ENCODE data around the gene GGT5.

GGT5 gene

GRCh38 chr22:24186892-24187670 is 57.8 kb downstream of the GGT5 start:
- TF ChIP-seq FOXP2 (optimal IDR thresholded peaks at IDR 0.05; ENCODE audit: borderline replicate concordance, extremely low read depth, extremely low read length, insufficient read depth), result no peak
- no peak for TF ChIP-seq SIN3A (IDR thresholded peaks at IDR 0.05; ENCODE audit: borderline replicate concordance, insufficient read depth, low read length)
- TF ChIP-seq POLR2AphosphoS5 (IDR thresholded peaks at IDR 0.05; ENCODE audit: low read depth, low read length), result no peak
- TF ChIP-seq, protein P1, sequence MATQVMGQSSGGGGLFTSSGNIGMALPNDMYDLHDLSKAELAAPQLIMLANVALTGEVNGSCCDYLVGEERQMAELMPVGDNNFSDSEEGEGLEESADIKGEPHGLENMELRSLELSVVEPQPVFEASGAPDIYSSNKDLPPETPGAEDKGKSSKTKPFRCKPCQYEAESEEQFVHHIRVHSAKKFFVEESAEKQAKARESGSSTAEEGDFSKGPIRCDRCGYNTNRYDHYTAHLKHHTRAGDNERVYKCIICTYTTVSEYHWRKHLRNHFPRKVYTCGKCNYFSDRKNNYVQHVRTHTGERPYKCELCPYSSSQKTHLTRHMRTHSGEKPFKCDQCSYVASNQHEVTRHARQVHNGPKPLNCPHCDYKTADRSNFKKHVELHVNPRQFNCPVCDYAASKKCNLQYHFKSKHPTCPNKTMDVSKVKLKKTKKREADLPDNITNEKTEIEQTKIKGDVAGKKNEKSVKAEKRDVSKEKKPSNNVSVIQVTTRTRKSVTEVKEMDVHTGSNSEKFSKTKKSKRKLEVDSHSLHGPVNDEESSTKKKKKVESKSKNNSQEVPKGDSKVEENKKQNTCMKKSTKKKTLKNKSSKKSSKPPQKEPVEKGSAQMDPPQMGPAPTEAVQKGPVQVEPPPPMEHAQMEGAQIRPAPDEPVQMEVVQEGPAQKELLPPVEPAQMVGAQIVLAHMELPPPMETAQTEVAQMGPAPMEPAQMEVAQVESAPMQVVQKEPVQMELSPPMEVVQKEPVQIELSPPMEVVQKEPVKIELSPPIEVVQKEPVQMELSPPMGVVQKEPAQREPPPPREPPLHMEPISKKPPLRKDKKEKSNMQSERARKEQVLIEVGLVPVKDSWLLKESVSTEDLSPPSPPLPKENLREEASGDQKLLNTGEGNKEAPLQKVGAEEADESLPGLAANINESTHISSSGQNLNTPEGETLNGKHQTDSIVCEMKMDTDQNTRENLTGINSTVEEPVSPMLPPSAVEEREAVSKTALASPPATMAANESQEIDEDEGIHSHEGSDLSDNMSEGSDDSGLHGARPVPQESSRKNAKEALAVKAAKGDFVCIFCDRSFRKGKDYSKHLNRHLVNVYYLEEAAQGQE (IDR thresholded peaks at IDR 0.05; ENCODE audit: insufficient read depth in 1 of 2, low read depth in 2 of 2, low read length in 2 of 2), result no peak
- TF ChIP-seq TAF1 (IDR thresholded peaks at IDR 0.05; ENCODE audit: borderline replicate concordance, insufficient read depth, low read length), result no peak

DNA sequence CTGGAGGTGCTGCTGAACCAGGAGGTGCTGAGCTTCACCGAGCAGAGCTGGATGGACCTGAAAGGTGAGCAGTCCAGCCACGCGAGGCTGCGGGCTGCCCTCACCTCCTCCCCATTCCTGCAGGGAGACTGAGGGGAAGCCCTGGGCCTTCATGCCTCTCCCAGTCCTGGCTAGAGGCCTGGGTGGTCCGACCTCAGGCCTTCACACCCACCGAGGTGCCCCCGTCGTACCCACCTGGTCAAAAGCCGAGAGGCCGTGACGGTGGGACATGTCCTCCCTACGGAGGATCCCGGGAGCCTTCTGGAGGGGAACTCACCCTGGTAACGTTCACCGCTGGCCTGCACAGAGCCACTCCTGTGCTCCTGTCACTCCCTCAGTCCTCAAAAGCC is 58.5 kb downstream of the GGT5 start:
- TF ChIP-seq SIN3A (IDR thresholded peaks at IDR 0.05; ENCODE audit: borderline replicate concordance, insufficient read depth, low read length) (no peak), FOXP2 (optimal IDR thresholded peaks at IDR 0.05; ENCODE audit: borderline replicate concordance, extremely low read depth, extremely low read length, insufficient read depth) (no peak), TAF1 (IDR thresholded peaks at IDR 0.05; ENCODE audit: borderline replicate concordance, insufficient read depth, low read length) (no peak), POLR2AphosphoS5 (IDR thresholded peaks at IDR 0.05; ENCODE audit: low read depth, low read length) (no peak)
- TF ChIP-seq, protein P1 (IDR thresholded peaks at IDR 0.05; ENCODE audit: insufficient read depth in 1 of 2, low read depth in 2 of 2, low read length in 2 of 2), result no peak

DNA sequence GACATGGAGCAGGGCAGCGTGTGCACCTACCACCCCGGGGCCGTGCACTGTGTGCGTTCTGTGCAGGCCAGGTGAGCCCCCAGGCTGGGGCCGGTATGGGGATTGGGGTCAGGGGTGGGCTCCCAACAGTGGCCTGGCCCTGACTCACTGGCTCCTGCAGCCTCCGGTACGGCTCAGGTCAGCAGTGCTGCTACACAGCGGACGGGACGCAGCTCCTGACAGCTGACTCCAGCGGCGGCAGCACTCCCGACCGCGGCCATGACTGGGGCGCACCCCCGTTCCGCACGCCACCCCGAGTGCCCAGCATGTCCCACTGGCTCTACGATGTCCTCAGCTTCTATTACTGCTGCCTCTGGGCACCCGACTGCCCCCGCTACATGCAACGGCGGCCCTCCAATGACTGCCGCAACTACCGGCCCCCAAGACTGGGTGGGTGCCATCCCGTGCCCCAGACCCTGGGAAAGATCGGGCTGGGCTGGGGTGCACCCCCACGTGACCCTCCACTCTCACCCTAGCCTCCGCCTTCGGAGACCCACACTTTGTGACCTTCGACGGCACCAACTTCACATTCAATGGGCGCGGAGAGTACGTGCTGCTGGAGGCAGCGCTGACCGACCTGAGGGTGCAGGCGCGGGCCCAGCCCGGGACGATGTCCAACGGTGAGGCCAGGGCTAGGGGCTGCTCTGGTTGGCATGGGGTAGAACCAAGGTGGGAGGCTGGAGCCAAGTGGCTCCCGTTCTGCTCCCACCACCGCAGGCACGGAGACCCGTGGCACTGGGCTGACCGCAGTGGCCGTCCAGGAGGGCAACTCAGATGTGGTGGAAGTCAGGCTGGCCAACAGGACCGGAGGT is 59.2 kb downstream of the GGT5 start:
- TF ChIP-seq, protein P1 (IDR thresholded peaks at IDR 0.05; ENCODE audit: insufficient read depth in 1 of 2, low read depth in 2 of 2, low read length in 2 of 2), result no peak
- no peak for TF ChIP-seq POLR2AphosphoS5 (IDR thresholded peaks at IDR 0.05; ENCODE audit: low read depth, low read length)
- TF ChIP-seq SIN3A (IDR thresholded peaks at IDR 0.05; ENCODE audit: borderline replicate concordance, insufficient read depth, low read length), result no peak
- no peak for TF ChIP-seq TAF1 (IDR thresholded peaks at IDR 0.05; ENCODE audit: borderline replicate concordance, insufficient read depth, low read length)
- no peak for TF ChIP-seq FOXP2 (optimal IDR thresholded peaks at IDR 0.05; ENCODE audit: borderline replicate concordance, extremely low read depth, extremely low read length, insufficient read depth)

DNA sequence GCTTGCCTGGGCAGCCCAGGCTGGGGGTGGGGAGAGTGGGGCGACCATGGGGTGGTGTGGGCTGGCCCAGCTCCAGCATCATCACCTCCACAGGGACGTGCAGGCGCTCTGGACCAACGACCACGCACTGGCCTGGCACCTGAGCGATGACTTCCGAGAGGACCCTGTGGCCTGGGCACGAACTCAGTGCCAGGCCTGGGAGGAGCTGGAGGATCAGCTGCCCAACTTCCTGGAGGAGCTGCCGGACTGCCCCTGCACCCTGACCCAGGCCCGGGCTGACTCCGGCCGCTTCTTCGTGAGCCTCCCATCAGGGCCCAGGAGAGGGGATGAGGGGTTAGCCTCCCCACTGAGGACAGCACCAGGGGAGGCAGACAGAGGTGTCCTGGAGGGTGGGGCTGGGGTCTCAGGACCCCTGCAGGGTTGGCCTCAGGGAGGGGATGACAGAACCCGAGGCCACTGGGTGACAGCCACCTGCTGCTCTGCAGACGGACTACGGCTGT is 59.8 kb downstream of the GGT5 start:
- TF ChIP-seq, protein P1 (IDR thresholded peaks at IDR 0.05; ENCODE audit: insufficient read depth in 1 of 2, low read depth in 2 of 2, low read length in 2 of 2), result no peak
- TF ChIP-seq FOXP2 (optimal IDR thresholded peaks at IDR 0.05; ENCODE audit: borderline replicate concordance, extremely low read depth, extremely low read length, insufficient read depth), result no peak
